Keratinocyte (primary cell): ENCODE results near the gene MND1. TPM values are rescaled to one million over a fixed set of nuclear protein-coding genes. Genes with fewer than 3 reads are reported as not detected.

Experiments
- polyA plus RNA-seq, 5 experiments: library from polyadenylated mRNA; depleted of rRNA in 3 of 5; stranded (reverse) in 3 of 5; stranded (forward) in 1 of 5; unstranded in 1 of 5; fragments of >200 nt; gene quantifications; 1 replicate in 1 of 5; 2 replicates in 3 of 5; 3 replicates in 1 of 5; pipeline versions ENCODE4 v1.2.1 to v1.2.3, GENCODE V29; 2011 to 2012; ENCODE audit warnings: missing spikeins in 2 of 5, low read depth in 1 of 5, low replicate concordance in 1 of 5
- small RNA-seq, 3 experiments: library from RNA; depleted of rRNA; stranded (forward); fragments of <200 nt; gene quantifications; one replicate each; pipeline ENCODE3, GENCODE V24; 2012; ENCODE audit warnings: low read depth in 3 of 3, low replicate concordance in 1 of 3; ENCODE audit not compliant: insufficient read length in 3 of 3

Gene MND1
- polyA plus RNA-seq, 1 donor (not counting 4 experiments of a cell fraction or from before 2014, with no cell fraction given) = 4.9 TPM

Small RNAs within 50 kb of the gene (small RNA-seq; reads per million reads assigned to genes)
- gene RN7SL419P = 0 reads per million in 3 experiments

Other genes with a start within 250 kb of the MND1 start
- gene TRIM2, start 140.2 kb upstream of the MND1 start, polyA plus RNA-seq = 9.0 to 12.2 TPM (median 10.6 TPM) in 3 replicates
- 7.0 to 10.3 TPM (median 9.3 TPM) in 3 replicates for gene TMEM131L, start 121.7 kb downstream of the MND1 start, polyA plus RNA-seq